Endodermal cell (in vitro differentiated cells): ENCODE measurements around the gene CRYL1. TPM values are rescaled to one million over a fixed set of nuclear protein-coding genes. Genes with fewer than 3 reads are reported as not detected.
A peak's percentile ranks its signal among the peaks of the same experiment; 100 is the strongest.

ENCODE experiments used
- DNase-seq: peaks from one replicate; pipeline ENCODE4 v3.0.0-alpha.2; 2017
- H3K27ac ChIP-seq: 2 replicates; pipeline ENCODE4 v1.5.1; 2013; ENCODE audit warnings: mild to moderate bottlenecking, low read depth, low read length, moderate library complexity
- H3K27me3 ChIP-seq: 2 replicates; pipeline ENCODE4 v1.6.1; 2013; ENCODE audit warnings: mild to moderate bottlenecking, low read length, moderate library complexity; ENCODE audit not compliant: insufficient read depth, control insufficient read depth, poor library complexity, severe bottlenecking
- H3K36me3 ChIP-seq: 2 replicates; pipeline ENCODE4 v1.7.0; 2013; ENCODE audit warnings: mild to moderate bottlenecking, low read length, moderate library complexity; ENCODE audit not compliant: control insufficient read depth, insufficient read depth
- H3K4me1 ChIP-seq: one replicate; pipeline ENCODE4 v1.7.0; 2013; ENCODE audit warnings: low read length; ENCODE audit not compliant: control insufficient read depth, insufficient read depth
- H3K4me3 ChIP-seq: 2 replicates; pipeline ENCODE4 v1.5.1; 2013; ENCODE audit warnings: mild to moderate bottlenecking, low read length, moderate library complexity
- H3K9ac ChIP-seq: 2 replicates; pipeline ENCODE4 v1.6.1; 2013; ENCODE audit warnings: mild to moderate bottlenecking, low read length, moderate library complexity; ENCODE audit not compliant: poor library complexity, severe bottlenecking; ENCODE audit errors: extremely low read depth
- H3K9me3 ChIP-seq: 2 replicates; pipeline ENCODE4 v1.6.1; 2013; ENCODE audit warnings: mild to moderate bottlenecking, low read length, moderate library complexity; ENCODE audit not compliant: control insufficient read depth
- H3K27ac Mint-ChIP-seq: 2 replicates; pipeline ENCODE4 v1.8.0; 2020; ENCODE audit warnings: mixed read lengths
- H3K27me3 Mint-ChIP-seq: 2 replicates; pipeline ENCODE4 v1.8.0; 2021; ENCODE audit warnings: mild to moderate bottlenecking, mixed read lengths; ENCODE audit not compliant: insufficient read depth
- H3K36me3 Mint-ChIP-seq: 2 replicates; pipeline ENCODE4 v1.8.0; 2020; ENCODE audit warnings: low read depth, mixed read lengths
- H3K4me1 Mint-ChIP-seq: 2 replicates; pipeline ENCODE4 v1.8.0; 2020; ENCODE audit warnings: mixed read lengths
- H3K4me3 Mint-ChIP-seq: 2 replicates; pipeline ENCODE4 v1.8.0; 2020; ENCODE audit warnings: mild to moderate bottlenecking, moderate library complexity, mixed read lengths
- H3K9me3 Mint-ChIP-seq: 2 replicates; pipeline ENCODE4 v1.8.0; 2020; ENCODE audit warnings: mild to moderate bottlenecking, mixed read lengths
- WGBS, 2 experiments: methylation state at CpG; one replicate each; pipeline versions ENCODE4 v1.1.5 to v1.1.7; 2013; ENCODE audit warnings: missing lambda C conversion rate in 2 of 2, mixed read lengths in 1 of 2; ENCODE audit not compliant: insufficient coverage in 1 of 2, insufficient read length in 1 of 2; 5-methylcytosine and 5-hydroxymethylcytosine counted together
- total RNA-seq, 2 donors: library from RNA; stranded (reverse); fragmentation: NEBNext Ultra II Directional in 1 of 2; extraction: Animal tissue kit (Norgen Biotek cat#: 25700) in 1 of 2; gene quantifications; 2 replicates in 1 of 2; 3 replicates in 1 of 2; pipeline ENCODE4 v1.2.1, GENCODE V29; 2021
- TF ChIP-seq, protein P1 (sequence below): fragments of 200-600 bp; sonication (generic); conservative IDR thresholded peaks from 2 replicates; pipeline ENCODE4 v1.5.0; 2021; ENCODE audit warnings: antibody characterized with exemption, mild to moderate bottlenecking

The CRYL1 gene
- total RNA-seq, 2 donors from 2014 or later: 1.7 to 4.1 TPM

DNA sequence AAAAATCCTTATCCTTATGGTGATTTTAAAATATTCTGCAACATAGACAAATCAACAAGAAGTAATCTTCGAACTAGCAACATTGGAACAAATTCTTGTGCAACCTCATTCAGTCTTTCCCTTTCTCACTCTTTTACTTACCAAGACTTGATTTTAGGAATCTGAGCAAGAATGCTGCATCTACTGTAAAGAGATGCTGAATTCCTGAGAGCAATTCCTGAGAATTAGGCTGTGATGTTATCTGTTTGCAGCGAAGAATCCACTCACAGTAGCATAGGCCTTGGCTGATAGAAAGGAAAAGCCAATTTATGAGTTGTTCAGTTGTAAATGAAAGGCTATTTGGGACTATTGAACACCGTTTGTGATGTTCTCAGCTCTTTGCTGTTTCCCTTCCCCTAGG is 144.3 kb downstream of the CRYL1 start:
- DNase-seq: no peak
- no peaks in the 10 kb centered on the region for H3K36me3 Mint-ChIP-seq
- no peak overlapping the region for H3K4me3 Mint-ChIP-seq
- H3K27ac ChIP-seq: no peak overlapping the region
- no peaks in the 10 kb centered on the region for H3K4me1 Mint-ChIP-seq
- TF ChIP-seq, protein P1, sequence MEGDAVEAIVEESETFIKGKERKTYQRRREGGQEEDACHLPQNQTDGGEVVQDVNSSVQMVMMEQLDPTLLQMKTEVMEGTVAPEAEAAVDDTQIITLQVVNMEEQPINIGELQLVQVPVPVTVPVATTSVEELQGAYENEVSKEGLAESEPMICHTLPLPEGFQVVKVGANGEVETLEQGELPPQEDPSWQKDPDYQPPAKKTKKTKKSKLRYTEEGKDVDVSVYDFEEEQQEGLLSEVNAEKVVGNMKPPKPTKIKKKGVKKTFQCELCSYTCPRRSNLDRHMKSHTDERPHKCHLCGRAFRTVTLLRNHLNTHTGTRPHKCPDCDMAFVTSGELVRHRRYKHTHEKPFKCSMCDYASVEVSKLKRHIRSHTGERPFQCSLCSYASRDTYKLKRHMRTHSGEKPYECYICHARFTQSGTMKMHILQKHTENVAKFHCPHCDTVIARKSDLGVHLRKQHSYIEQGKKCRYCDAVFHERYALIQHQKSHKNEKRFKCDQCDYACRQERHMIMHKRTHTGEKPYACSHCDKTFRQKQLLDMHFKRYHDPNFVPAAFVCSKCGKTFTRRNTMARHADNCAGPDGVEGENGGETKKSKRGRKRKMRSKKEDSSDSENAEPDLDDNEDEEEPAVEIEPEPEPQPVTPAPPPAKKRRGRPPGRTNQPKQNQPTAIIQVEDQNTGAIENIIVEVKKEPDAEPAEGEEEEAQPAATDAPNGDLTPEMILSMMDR: no peak
- H3K4me1 ChIP-seq: no peaks in the 10 kb centered on the region
- no peaks in the 10 kb centered on the region for H3K9me3 ChIP-seq
- H3K9me3 Mint-ChIP-seq: peaks cover under 1% of the 10 kb centered on the region
- no peak overlapping the region for H3K4me3 ChIP-seq
- no peaks in the 10 kb centered on the region for H3K27me3 Mint-ChIP-seq
- no peak overlapping the region for H3K27ac Mint-ChIP-seq
- H3K27me3 ChIP-seq: no peaks in the 10 kb centered on the region
- H3K36me3 ChIP-seq: no peaks in the 10 kb centered on the region
- H3K9ac ChIP-seq: no peak overlapping the region
- WGBS, 2 experiments: 77 to 80% methylated on average over 2 to 3 of the region's 3 CpGs

DNA sequence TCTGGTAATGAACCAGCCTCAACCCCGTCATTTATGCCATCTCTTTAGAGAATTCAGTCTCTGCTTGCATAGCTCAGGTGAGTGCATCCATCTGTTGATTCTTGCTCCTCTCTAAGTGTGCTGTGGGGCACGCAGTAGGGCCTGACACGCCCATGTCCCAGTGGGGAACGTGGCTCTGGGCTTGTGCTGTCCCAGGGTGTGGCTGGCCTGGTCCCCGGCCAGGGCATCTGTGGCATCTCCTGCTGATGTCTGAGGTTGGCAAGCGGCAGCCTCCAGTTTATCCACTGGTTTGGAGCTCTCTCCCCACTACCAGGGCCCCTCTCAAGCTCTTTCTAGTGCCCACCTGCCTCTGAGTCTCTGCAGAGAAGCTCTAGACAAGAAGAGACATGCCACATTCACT is 146.9 kb downstream of the CRYL1 start:
- H3K27ac ChIP-seq: no peak overlapping the region
- H3K4me1 Mint-ChIP-seq: no peaks in the 10 kb centered on the region
- no peaks in the 10 kb centered on the region for H3K27me3 Mint-ChIP-seq
- no peak overlapping the region for H3K4me3 Mint-ChIP-seq
- DNase-seq: peak; percentile 24
- no peak overlapping the region for H3K4me3 ChIP-seq
- no peaks in the 10 kb centered on the region for H3K36me3 ChIP-seq
- H3K9me3 Mint-ChIP-seq: no peaks in the 10 kb centered on the region
- no peaks in the 10 kb centered on the region for H3K4me1 ChIP-seq
- no peaks in the 10 kb centered on the region for H3K36me3 Mint-ChIP-seq
- H3K27me3 ChIP-seq: no peaks in the 10 kb centered on the region
- WGBS, 2 experiments: 84 to 89% methylated on average over 1 to 6 of the region's 6 CpGs
- TF ChIP-seq, protein P1: no peak
- H3K9me3 ChIP-seq: no peaks in the 10 kb centered on the region
- H3K27ac Mint-ChIP-seq: no peak overlapping the region
- no peak overlapping the region for H3K9ac ChIP-seq

DNA sequence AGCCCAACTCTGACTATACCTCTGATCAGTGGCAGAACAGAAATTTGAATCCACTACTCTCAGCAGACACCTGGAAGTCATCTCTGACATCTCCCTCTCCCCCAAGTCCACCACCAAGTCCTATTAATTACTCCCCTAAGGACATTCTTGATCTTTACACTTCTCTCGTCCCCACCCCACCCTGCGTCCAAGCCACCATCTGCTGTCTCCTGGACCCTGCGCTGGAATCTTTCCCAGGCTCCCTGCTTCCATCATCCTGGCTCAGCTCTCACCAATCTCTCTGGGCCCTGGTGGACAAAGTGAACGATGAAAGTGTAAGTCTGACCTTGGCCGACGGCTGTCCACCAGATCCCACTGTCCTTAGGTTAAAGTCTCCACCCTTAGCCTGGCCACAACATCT is 147.9 kb downstream of the CRYL1 start:
- Histone ChIP-seq H3K9me3 (no peaks in the 10 kb centered on the region), H3K9ac (no peak overlapping the region), H3K27me3 (no peaks in the 10 kb centered on the region), H3K27ac (no peak overlapping the region), H3K4me3 (no peak overlapping the region), H3K4me1 (no peaks in the 10 kb centered on the region), H3K36me3 (no peaks in the 10 kb centered on the region)
- DNase-seq: peak; percentile 24
- WGBS, 2 experiments: 92 to 95% methylated on average over 5 to 6 of the region's 6 CpGs
- Mint-ChIP-seq H3K4me3 (no peak overlapping the region), H3K27me3 (no peaks in the 10 kb centered on the region), H3K27ac (no peak overlapping the region), H3K36me3 (no peaks in the 10 kb centered on the region), H3K9me3 (no peaks in the 10 kb centered on the region), H3K4me1 (no peaks in the 10 kb centered on the region)
- TF ChIP-seq, protein P1: no peak
